Type B pancreatic cell (in vitro differentiated cells): ENCODE results near the gene ZMIZ1. TPM values are rescaled to one million over a fixed set of nuclear protein-coding genes. Genes with fewer than 3 reads are reported as not detected.

Source experiments
- DNase-seq: peaks from one replicate; pipeline ENCODE4 v3.0.0; 2021; ENCODE audit warnings: mixed read lengths; ENCODE audit not compliant: unreplicated experiment; ENCODE audit errors: extremely low spot score
- H3K27ac Mint-ChIP-seq: 2 replicates; pipeline ENCODE4 v1.8.0; 2021; ENCODE audit warnings: mild to moderate bottlenecking, mixed read lengths
- H3K27me3 Mint-ChIP-seq: 2 replicates; pipeline ENCODE4 v1.8.0; 2021; ENCODE audit warnings: mixed read lengths
- H3K36me3 Mint-ChIP-seq: 2 replicates; pipeline ENCODE4 v1.8.0; 2021; ENCODE audit warnings: mixed read lengths
- H3K4me1 Mint-ChIP-seq: one replicate; pipeline ENCODE4 v1.8.0; 2021; ENCODE audit warnings: mixed read lengths; ENCODE audit not compliant: unreplicated experiment
- H3K4me3 Mint-ChIP-seq: 2 replicates; pipeline ENCODE4 v1.8.0; 2021; ENCODE audit warnings: mild to moderate bottlenecking, mixed read lengths
- H3K9me3 Mint-ChIP-seq: 2 replicates; pipeline ENCODE4 v1.8.0; 2021; ENCODE audit warnings: mixed read lengths
- CTCF ChIP-seq: fragments of 200-600 bp; sonication (generic); conservative IDR thresholded peaks from 2 replicates; pipeline ENCODE4 v1.5.0; 2021; ENCODE audit warnings: antibody characterized with exemption, mild to moderate bottlenecking
- total RNA-seq: library from RNA; stranded (reverse); gene quantifications from 2 replicates; pipeline ENCODE4 v1.2.1, GENCODE V29; 2021; ENCODE audit warnings: low replicate concordance

ZMIZ1 gene
- total RNA-seq, 1 donor from 2014 or later = 102 TPM

GRCh38 chr10:79176052-79176501, 107.3 kb downstream of the ZMIZ1 start:
- Mint-ChIP-seq H3K27ac (peak overlapping the region; percentile 26), H3K27me3 (no peaks in the 10 kb centered on the region)

GRCh38 chr10:79176949-79177602, 108.3 kb downstream of the ZMIZ1 start:
- Mint-ChIP-seq H3K4me1 (peaks cover 60% of the 10 kb centered on the region), H3K36me3 (no peaks in the 10 kb centered on the region), H3K4me3 (peak overlapping the region; percentile 16), H3K27ac (peak overlapping the region; percentile 50), H3K27me3 (no peaks in the 10 kb centered on the region), H3K9me3 (no peaks in the 10 kb centered on the region)
- no peak for DNase-seq
- no peak for TF ChIP-seq CTCF

More at GRCh38 chr10:79176052-79176501, 107.3 kb downstream of the ZMIZ1 start:
- Mint-ChIP-seq H3K36me3 (no peaks in the 10 kb centered on the region), H3K9me3 (no peaks in the 10 kb centered on the region), H3K4me1 (peaks cover 55% of the 10 kb centered on the region), H3K4me3 (no peak overlapping the region)
- no peak for DNase-seq
- TF ChIP-seq CTCF = no peak

GRCh38 chr10:79178070-79178576, 109.4 kb downstream of the ZMIZ1 start:
- H3K9me3 Mint-ChIP-seq = no peaks in the 10 kb centered on the region

GRCh38 chr10:79178614-79179163, 109.9 kb downstream of the ZMIZ1 start:
- no peak for DNase-seq
- H3K9me3 Mint-ChIP-seq = no peaks in the 10 kb centered on the region
- peaks cover 75% of the 10 kb centered on the region for H3K4me1 Mint-ChIP-seq
- peak overlapping the region; percentile 65 for H3K4me3 Mint-ChIP-seq
- TF ChIP-seq CTCF = no peak
- no peaks in the 10 kb centered on the region for H3K27me3 Mint-ChIP-seq
- H3K36me3 Mint-ChIP-seq = no peaks in the 10 kb centered on the region
- H3K27ac Mint-ChIP-seq = peak overlapping the region; percentile 46

More at GRCh38 chr10:79178070-79178576, 109.4 kb downstream of the ZMIZ1 start:
- Mint-ChIP-seq H3K27ac (peak overlapping the region; percentile 50), H3K4me3 (peak overlapping the region; percentile 41), H3K4me1 (peaks cover 70% of the 10 kb centered on the region), H3K36me3 (no peaks in the 10 kb centered on the region), H3K27me3 (no peaks in the 10 kb centered on the region)
- no peak for TF ChIP-seq CTCF
- no peak for DNase-seq

GRCh38 chr10:79179164-79179956, 110.6 kb downstream of the ZMIZ1 start:
- Mint-ChIP-seq H3K27ac (peak overlapping the region; percentile 46), H3K4me3 (peak overlapping the region; percentile 66), H3K36me3 (no peaks in the 10 kb centered on the region), H3K9me3 (no peaks in the 10 kb centered on the region), H3K4me1 (peaks cover 75% of the 10 kb centered on the region), H3K27me3 (no peaks in the 10 kb centered on the region)
- no peak for DNase-seq
- peak; percentile 36 for TF ChIP-seq CTCF
